K562 (cell line): Measurements from ENCODE around the gene PLXNB1. TPM values are rescaled to one million over a fixed set of nuclear protein-coding genes. Genes with fewer than 3 reads are reported as not detected.

ENCODE experiments used
- ATAC-seq: fragments of 200-7000 bp; cut with Tn5 transposase; 3 replicates; pipeline ENCODE4 v1.9.1; 2020; ENCODE audit warnings: moderate library complexity
- BruUV-seq: library from RNA; stranded (reverse); fragments of 400-500 nt; replicated peaks from 2 replicates; lab custom pipeline; 2021; lab: Mats Ljungman, UMichigan
- CTCF ChIA-PET: fragments of 300-600 bp; formaldehyde crosslinking; extraction: SDS; loops from one replicate; lab custom pipeline; 2021; ENCODE audit warnings: low intra/inter-chr PET ratio; lab: Yijun Ruan, JAX
- POLR2A ChIA-PET: fragments of 300-600, 350-650 bp; sonication (Branson Sonifier 250); formaldehyde crosslinking; extraction: SDS; loops from one replicate; lab custom pipeline; 2021; ENCODE audit warnings: antibody characterized with exemption, inconsistent platforms; lab: Yijun Ruan, JAX
- DNase-seq, 4 experiments: peaks; one replicate each; pipeline versions ENCODE4 v3.0.0 to v3.0.0-alpha.2; 2011 to 2018; ENCODE audit warnings: low spot score in 3 of 4, mixed read lengths in 3 of 4; ENCODE audit errors: extremely low read depth in 1 of 4
- FAIRE-seq: peaks from 2 replicates; lab custom pipeline; 2011; peaks lifted over from hg19 to GRCh38; lab: Jason Lieb, UNC
- H2AFZ ChIP-seq: 2 replicates; pipeline ENCODE4 v1.6.0; 2011; ENCODE audit warnings: low read depth, low read length, control low read depth, inconsistent platforms
- H3K27ac ChIP-seq: fragments of 200-600 bp; 3 replicates; pipeline ENCODE4 v1.8.0; 2011; ENCODE audit warnings: low read depth, mild to moderate bottlenecking, control low read depth, inconsistent platforms, low read length, moderate library complexity, mixed read lengths; ENCODE audit errors: extremely low read depth
- H3K27me3 ChIP-seq, 2 experiments: fragments of 300-600 bp in 1 of 2; 2 replicates in 1 of 2; 3 replicates in 1 of 2; pipeline versions ENCODE4 v1.6.0 to v1.8.0; 2011; ENCODE audit warnings: inconsistent platforms in 2 of 2, low read length in 2 of 2, mild to moderate bottlenecking in 1 of 2, mixed read lengths in 1 of 2, moderate library complexity in 1 of 2; ENCODE audit not compliant: control insufficient read depth in 2 of 2, insufficient read depth in 2 of 2
- H3K36me3 ChIP-seq: fragments of 300-600 bp; 3 replicates; pipeline ENCODE4 v1.8.0; 2011; ENCODE audit warnings: mild to moderate bottlenecking, low read length, inconsistent platforms; ENCODE audit not compliant: control insufficient read depth, insufficient read depth
- H3K4me1 ChIP-seq, 2 experiments: fragments of 200-600 bp in 1 of 2; replicated peaks in 1 of 2; 2 replicates in 1 of 2; 3 replicates in 1 of 2; pipeline versions ENCODE4 v1.5.1 to v1.8.0; 2011; ENCODE audit warnings: inconsistent platforms in 2 of 2, low read length in 2 of 2, mild to moderate bottlenecking in 1 of 2, mixed read lengths in 1 of 2, moderate library complexity in 1 of 2; ENCODE audit not compliant: control insufficient read depth in 2 of 2, insufficient read depth in 2 of 2
- H3K4me2 ChIP-seq: 2 replicates; pipeline ENCODE4 v1.6.1; 2011; ENCODE audit warnings: low read length, control low read depth, inconsistent platforms, mixed read lengths; ENCODE audit not compliant: insufficient read depth
- H3K4me3 ChIP-seq: fragments of 200-600 bp; sonication (generic), shearing (Covaris generic); 2 replicates; pipeline ENCODE4 v1.5.1; 2016; ENCODE audit warnings: control low read depth, inconsistent platforms
- H3K79me2 ChIP-seq: fragments of 200-600 bp; 3 replicates; pipeline ENCODE4 v1.8.0; 2011; ENCODE audit warnings: low read length, inconsistent platforms; ENCODE audit not compliant: control insufficient read depth, insufficient read depth
- H3K9ac ChIP-seq, 2 experiments: 2 replicates each; pipeline versions ENCODE4 v1.6.0 to v1.6.1; 2011; ENCODE audit warnings: low read depth in 2 of 2, low read length in 2 of 2, control low read depth in 1 of 2, inconsistent platforms in 1 of 2, mild to moderate bottlenecking in 1 of 2, mixed read lengths in 1 of 2; ENCODE audit not compliant: insufficient read depth in 1 of 2
- H3K9me1 ChIP-seq: one replicate; pipeline ENCODE4 v1.6.0; 2011; ENCODE audit warnings: inconsistent platforms, mild to moderate bottlenecking, low read length, moderate library complexity; ENCODE audit not compliant: control insufficient read depth, insufficient read depth
- H3K9me3 ChIP-seq: replicated peaks from 2 replicates; pipeline ENCODE4 v1.5.1; 2011; ENCODE audit warnings: low read depth, low read length, inconsistent platforms; ENCODE audit not compliant: control insufficient read depth, insufficient read depth
- H4K20me1 ChIP-seq: replicated peaks from 2 replicates; pipeline ENCODE4 v1.6.1; 2011; ENCODE audit warnings: low read length, inconsistent platforms, mixed read lengths; ENCODE audit not compliant: control insufficient read depth, insufficient read depth
- CREM ChIP-seq: IDR thresholded peaks from 2 replicates; pipeline ENCODE4 v1.6.1; 2014; ENCODE audit warnings: antibody characterized with exemption, low read depth
- FIP1L1 ChIP-seq: fragments of 200-400 bp; formaldehyde crosslinking; IDR thresholded peaks from 2 replicates; pipeline ENCODE4 v1.6.1; 2018; ENCODE audit warnings: mild to moderate bottlenecking, low read depth, low read length; ENCODE audit not compliant: poor library complexity, severe bottlenecking
- HDAC3 ChIP-seq: fragments of 450-650 bp; IDR thresholded peaks from 2 replicates; pipeline ENCODE4 v1.6.1; 2018; ENCODE audit warnings: borderline replicate concordance, mild to moderate bottlenecking, moderate library complexity; ENCODE audit not compliant: partially characterized antibody
- HOXB6 ChIP-seq: fragments of 250-450 bp; sonication (Bioruptor Pico); IDR thresholded peaks from 2 replicates; pipeline ENCODE4 v1.5.1; 2022; ENCODE audit warnings: mild to moderate bottlenecking, borderline replicate concordance
- PHF8 ChIP-seq: fragments of 200-600 bp; sonication (generic); IDR thresholded peaks from 2 replicates; pipeline ENCODE4 v1.6.1; 2012; ENCODE audit warnings: mixed run types, mild to moderate bottlenecking, inconsistent platforms, low read length, moderate library complexity, borderline replicate concordance
- POLR2G ChIP-seq: fragments of 200-400 bp; formaldehyde crosslinking; IDR thresholded peaks from 2 replicates; pipeline ENCODE4 v1.6.1; 2017; ENCODE audit warnings: low read depth, mild to moderate bottlenecking, antibody characterized with exemption, low read length, moderate library complexity
- RBBP5 ChIP-seq: fragments of 200-600 bp; sonication (generic); IDR thresholded peaks from 2 replicates; pipeline ENCODE4 v1.6.1; 2012; ENCODE audit warnings: borderline replicate concordance, mild to moderate bottlenecking, low read length, control low read depth, inconsistent platforms; ENCODE audit not compliant: insufficient read depth, poor library complexity, severe bottlenecking
- RCOR1 ChIP-seq, 2 experiments: IDR thresholded peaks; 2 replicates each; pipeline ENCODE4 v1.6.1; 2012; ENCODE audit warnings: low read depth in 2 of 2, low read length in 2 of 2, borderline replicate concordance in 1 of 2, improper control_type of control experiment in 1 of 2
- SOX6 ChIP-seq: fragments of 450-650 bp; IDR thresholded peaks from 2 replicates; pipeline ENCODE4 v1.6.1; 2014; ENCODE audit warnings: mild to moderate bottlenecking
- SRSF1 ChIP-seq: fragments of 200-400 bp; formaldehyde crosslinking; IDR thresholded peaks from 2 replicates; pipeline ENCODE4 v1.6.1; 2017; ENCODE audit warnings: mild to moderate bottlenecking, low read depth, low read length, moderate library complexity
- YY1 ChIP-seq, 3 experiments: IDR thresholded peaks; 2 replicates each; pipeline ENCODE4 v1.6.1; 2011; ENCODE audit warnings: low read length in 2 of 3, mild to moderate bottlenecking in 2 of 3, moderate library complexity in 2 of 3, borderline replicate concordance in 1 of 3, control low read depth in 1 of 3, low read depth in 1 of 3; ENCODE audit not compliant: insufficient read depth in 3 of 3, insufficient replicate concordance in 2 of 3, control insufficient read depth in 1 of 3, insufficient read length in 1 of 3; ENCODE audit errors: extremely low read depth in 1 of 3
- ZNF695 ChIP-seq: fragments of 450-650 bp; formaldehyde crosslinking; IDR thresholded peaks from 2 replicates; pipeline ENCODE4 v1.4.0; 2020; ENCODE audit warnings: mild to moderate bottlenecking, moderate library complexity
- ZNF785 ChIP-seq: fragments of 250-450 bp; sonication (Bioruptor Pico); IDR thresholded peaks from 2 replicates; pipeline ENCODE4 v1.4.0; 2020; ENCODE audit warnings: mild to moderate bottlenecking
- WGBS: fragments of 100-300 bp; shearing (Covaris generic); methylation state at CpG from one replicate; pipeline ENCODE4 v1.1.6; 2016; ENCODE audit warnings: low coverage, mixed read lengths; ENCODE audit not compliant: insufficient coverage; ENCODE audit errors: missing lambda C conversion rate; 5-methylcytosine and 5-hydroxymethylcytosine counted together
- in situ Hi-C: fragments of 300-500 bp; cut with MboI; formaldehyde crosslinking; loops from 4 replicates; pipeline ENCODE4 v1.15.0; 2018; ENCODE audit warnings: inconsistent platforms, mixed read lengths
- intact Hi-C: fragments of 100-400 bp; cut with micrococcal nuclease; formaldehyde crosslinking; loops from 2 replicates; pipeline ENCODE4 v1.14.2; 2022
- polyA plus RNA-seq, 8 experiments: library from polyadenylated mRNA; depleted of rRNA in 4 of 8; stranded (reverse) in 5 of 8; unstranded in 3 of 8; fragments of >200 nt; fragmentation: Nextera tagmentation in 2 of 8; fragmentation: Illumina TruSeq in 1 of 8; extraction: Ambion mirVana in 2 of 8; extraction: Trizol in 1 of 8; gene quantifications; 2 replicates each; pipeline versions ENCODE4 v1.2.1 to v1.2.3, GENCODE V29; 2011 to 2014; ENCODE audit warnings: inconsistent platforms in 1 of 8, missing spikeins in 1 of 8
- total RNA-seq, 7 experiments: library from RNA; depleted of rRNA in 6 of 7; stranded (reverse); fragments of >200 nt in 6 of 7; fragmentation: Illumina TruSeq in 2 of 7; extraction: Trizol in 2 of 7; gene quantifications; 2 replicates each; pipeline versions ENCODE4 v1.2.1 to v1.2.3, GENCODE V29; 2011 to 2021; ENCODE audit warnings: low replicate concordance in 1 of 7
- TF ChIP-seq, protein P1 (sequence below): fragments of 250-450 bp; sonication (Bioruptor Pico); IDR thresholded peaks from 2 replicates; pipeline ENCODE4 v1.8.0; 2021; ENCODE audit warnings: mild to moderate bottlenecking, moderate library complexity
- TF ChIP-seq, protein P2 (sequence below): fragments of 250-450 bp; sonication (Bioruptor Pico); IDR thresholded peaks from 2 replicates; pipeline ENCODE4 v1.4.0; 2020; ENCODE audit warnings: mild to moderate bottlenecking, moderate library complexity, borderline replicate concordance

Gene PLXNB1
- total and polyA plus RNA-seq, 9 of the 15 experiments (the other 6 are each of a cell fraction or from before 2014, with no cell fraction given): 0.17 to 17.4 (median 6.0) TPM

DNA sequence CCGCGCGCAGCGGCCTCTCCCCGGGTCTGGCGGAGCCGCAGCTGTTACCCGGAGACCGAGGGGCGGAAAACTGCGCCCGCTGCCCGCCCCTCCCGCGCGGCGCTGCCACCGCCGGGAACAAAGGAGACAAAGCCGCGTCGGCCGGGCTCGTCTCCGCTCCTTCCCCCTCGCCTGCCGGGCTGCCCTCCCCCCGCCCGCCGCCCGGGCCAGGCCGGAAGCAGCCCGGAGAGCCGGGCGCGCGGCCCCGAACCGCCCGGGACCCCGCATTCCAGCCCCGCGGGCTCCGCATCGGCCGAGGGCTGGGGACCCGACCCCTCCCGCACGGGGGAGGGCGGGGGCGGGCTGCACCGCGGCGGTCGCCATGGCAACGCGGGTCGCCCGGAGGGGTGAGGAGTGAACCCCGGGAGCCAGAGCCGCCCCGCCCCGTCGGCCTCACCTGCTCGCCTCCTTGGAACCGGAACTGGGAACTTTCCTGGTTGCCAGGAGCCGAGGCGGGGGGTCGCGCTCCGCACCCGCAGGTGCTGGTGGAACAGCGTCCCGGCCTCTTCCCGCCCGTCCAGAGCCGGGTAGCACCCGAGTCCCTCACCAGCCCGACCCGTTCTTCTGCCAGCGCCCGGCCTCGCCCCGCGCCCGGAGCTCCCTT, 448 bp downstream of the PLXNB1 start:
- POLR2A ChIA-PET: interaction anchor here (1.0 kb wide), 1 partner anchor 13 kb away, joined by 3 read pairs; no protein-coding TSS in a partner anchor
- in situ Hi-C loops: no loop called here
- FAIRE-seq: no peak
- TF ChIP-seq HDAC3: no peak
- TF ChIP-seq RBBP5: peak; percentile 79
- peak; percentile 68 for TF ChIP-seq POLR2G
- no peak for TF ChIP-seq SRSF1
- TF ChIP-seq ZNF695 (CRISPR knock-in tag): no peak
- TF ChIP-seq FIP1L1: peak; percentile 42
- no peak for TF ChIP-seq ZNF785 (CRISPR knock-in tag)
- TF ChIP-seq SOX6: no peak
- TF ChIP-seq, protein P1, sequence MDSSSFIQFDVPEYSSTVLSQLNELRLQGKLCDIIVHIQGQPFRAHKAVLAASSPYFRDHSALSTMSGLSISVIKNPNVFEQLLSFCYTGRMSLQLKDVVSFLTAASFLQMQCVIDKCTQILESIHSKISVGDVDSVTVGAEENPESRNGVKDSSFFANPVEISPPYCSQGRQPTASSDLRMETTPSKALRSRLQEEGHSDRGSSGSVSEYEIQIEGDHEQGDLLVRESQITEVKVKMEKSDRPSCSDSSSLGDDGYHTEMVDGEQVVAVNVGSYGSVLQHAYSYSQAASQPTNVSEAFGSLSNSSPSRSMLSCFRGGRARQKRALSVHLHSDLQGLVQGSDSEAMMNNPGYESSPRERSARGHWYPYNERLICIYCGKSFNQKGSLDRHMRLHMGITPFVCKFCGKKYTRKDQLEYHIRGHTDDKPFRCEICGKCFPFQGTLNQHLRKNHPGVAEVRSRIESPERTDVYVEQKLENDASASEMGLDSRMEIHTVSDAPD (CRISPR knock-in tag): no peak
- TF ChIP-seq CREM: no peak
- TF ChIP-seq YY1 (IDR thresholded peaks at IDR 0.05; ENCODE audit: borderline replicate concordance in 1 of 3, control insufficient read depth in 1 of 3, extremely low read depth in 1 of 3, insufficient read depth in 3 of 3, insufficient read length in 1 of 3, insufficient replicate concordance in 2 of 3, low read depth in 1 of 3, low read length in 2 of 3): peak in 1 of 3 experiments; percentile 23
- TF ChIP-seq PHF8: peak; percentile 44; the same call in 1 of the 2 replicates
- TF ChIP-seq HOXB6 (CRISPR knock-in tag): no peak
- TF ChIP-seq RCOR1 (IDR thresholded peaks at IDR 0.05; ENCODE audit: borderline replicate concordance in 1 of 2, low read depth in 2 of 2, low read length in 2 of 2): 0 out of 4 replicates have a peak, but pooled peaks of 1 of the 2 experiments have one; percentile 4
- TF ChIP-seq, protein P2, sequence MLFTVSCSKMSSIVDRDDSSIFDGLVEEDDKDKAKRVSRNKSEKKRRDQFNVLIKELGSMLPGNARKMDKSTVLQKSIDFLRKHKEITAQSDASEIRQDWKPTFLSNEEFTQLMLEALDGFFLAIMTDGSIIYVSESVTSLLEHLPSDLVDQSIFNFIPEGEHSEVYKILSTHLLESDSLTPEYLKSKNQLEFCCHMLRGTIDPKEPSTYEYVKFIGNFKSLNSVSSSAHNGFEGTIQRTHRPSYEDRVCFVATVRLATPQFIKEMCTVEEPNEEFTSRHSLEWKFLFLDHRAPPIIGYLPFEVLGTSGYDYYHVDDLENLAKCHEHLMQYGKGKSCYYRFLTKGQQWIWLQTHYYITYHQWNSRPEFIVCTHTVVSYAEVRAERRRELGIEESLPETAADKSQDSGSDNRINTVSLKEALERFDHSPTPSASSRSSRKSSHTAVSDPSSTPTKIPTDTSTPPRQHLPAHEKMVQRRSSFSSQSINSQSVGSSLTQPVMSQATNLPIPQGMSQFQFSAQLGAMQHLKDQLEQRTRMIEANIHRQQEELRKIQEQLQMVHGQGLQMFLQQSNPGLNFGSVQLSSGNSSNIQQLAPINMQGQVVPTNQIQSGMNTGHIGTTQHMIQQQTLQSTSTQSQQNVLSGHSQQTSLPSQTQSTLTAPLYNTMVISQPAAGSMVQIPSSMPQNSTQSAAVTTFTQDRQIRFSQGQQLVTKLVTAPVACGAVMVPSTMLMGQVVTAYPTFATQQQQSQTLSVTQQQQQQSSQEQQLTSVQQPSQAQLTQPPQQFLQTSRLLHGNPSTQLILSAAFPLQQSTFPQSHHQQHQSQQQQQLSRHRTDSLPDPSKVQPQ: no peak

More for the DNA sequence above, 448 bp downstream of the PLXNB1 start:
- peaks cover 5 to 36% of the 10 kb centered on the region in 2 experiments; a peak in 4 of 5 replicates for H3K4me1 ChIP-seq
- H3K27me3 ChIP-seq: no peaks in the 10 kb centered on the region
- no peaks in the 10 kb centered on the region for H4K20me1 ChIP-seq
- H3K9ac ChIP-seq: peak overlapping the region; percentile 59 to 85; a peak in 3 of 4 replicates
- H3K36me3 ChIP-seq: peaks cover 29% of the 10 kb centered on the region; the same call in 2 of the 3 replicates
- H3K9me3 ChIP-seq: no peaks in the 10 kb centered on the region
- peak overlapping the region; percentile 78 for H2AFZ ChIP-seq
- peak overlapping the region; percentile 57 for H3K4me3 ChIP-seq
- BruUV-seq: no TSS peak
- H3K9me1 ChIP-seq: no peaks in the 10 kb centered on the region
- ATAC-seq: peak; percentile 75
- CTCF ChIA-PET: interaction anchor here (0.6 kb wide), 1 partner anchor 129 kb away, joined by 3 read pairs; no protein-coding TSS in a partner anchor
- 0% methylated on average over 3 of the region's 86 CpGs for WGBS
- peak; percentile 65 to 90 (median 86) for DNase-seq
- H3K27ac ChIP-seq: peak overlapping the region; percentile 68
- intact Hi-C loops: no loop called here
- no peaks in the 10 kb centered on the region; the same call in 2 of the 3 replicates for H3K79me2 ChIP-seq
- H3K4me2 ChIP-seq: peak overlapping the region; percentile 66
